ENCODE results near the gene RASA3.
"Not testable (repeated sequence)": the region's sequence is repeated elsewhere in the genome, so short reads cannot be mapped to it uniquely, and the experiment has no call there.

Gene RASA3

GRCh38 chr13:114103801-114104654 lies 28.4 kb downstream of the RASA3 start:
- ATAC-seq (ENCODE audit: low read depth): no peak
- no peak for TF ChIP-seq CTCF (IDR thresholded peaks at IDR 0.05; ENCODE audit: poor library complexity, severe bottlenecking)
- H3K4me3 ChIP-seq (ENCODE audit: severe bottlenecking): no peak overlapping the region
- no peaks in the 10 kb centered on the region for H3K9me3 ChIP-seq (ENCODE audit: severe bottlenecking)
- no peaks in the 10 kb centered on the region for H3K36me3 ChIP-seq (ENCODE audit: low read depth)
- DNase-seq (ENCODE audit: low spot score): peak; percentile 51
- H3K27ac ChIP-seq (ENCODE audit: poor library complexity, severe bottlenecking): no peak overlapping the region
- no peaks in the 10 kb centered on the region for H3K4me1 ChIP-seq (ENCODE audit: insufficient read depth, poor library complexity, severe bottlenecking)
- no peaks in the 10 kb centered on the region for H3K27me3 ChIP-seq (ENCODE audit: insufficient read depth, poor library complexity, severe bottlenecking)

GRCh38 chr13:114103289-114103621 lies 29.2 kb downstream of the RASA3 start:
- not testable (repeated sequence) for H3K4me3 ChIP-seq (ENCODE audit: severe bottlenecking); H3K4me1 ChIP-seq (ENCODE audit: insufficient read depth, poor library complexity, severe bottlenecking); H3K27me3 ChIP-seq (ENCODE audit: insufficient read depth, poor library complexity, severe bottlenecking); H3K27ac ChIP-seq (ENCODE audit: poor library complexity, severe bottlenecking); ATAC-seq (ENCODE audit: low read depth); H3K36me3 ChIP-seq (ENCODE audit: low read depth); H3K9me3 ChIP-seq (ENCODE audit: severe bottlenecking)
- DNase-seq (ENCODE audit: low spot score): peak; percentile 49

- TF ChIP-seq CTCF (IDR thresholded peaks at IDR 0.05; ENCODE audit: poor library complexity, severe bottlenecking): no peak
- H3K4me1 ChIP-seq (ENCODE audit: insufficient read depth, poor library complexity, severe bottlenecking): no peaks in the 10 kb centered on the region
- ATAC-seq (ENCODE audit: low read depth) (no peak), DNase-seq (ENCODE audit: low spot score) (peak; percentile 45)
- no peak overlapping the region for H3K27ac ChIP-seq (ENCODE audit: poor library complexity, severe bottlenecking)
- no peak overlapping the region for H3K4me3 ChIP-seq (ENCODE audit: severe bottlenecking)
- no peaks in the 10 kb centered on the region for H3K36me3 ChIP-seq (ENCODE audit: low read depth)
- no peaks in the 10 kb centered on the region for H3K27me3 ChIP-seq (ENCODE audit: insufficient read depth, poor library complexity, severe bottlenecking)
- H3K9me3 ChIP-seq (ENCODE audit: severe bottlenecking): no peaks in the 10 kb centered on the region
Measured at GRCh38 chr13:114102521-114103288, 29.7 kb downstream of the RASA3 start.

- Histone ChIP-seq H3K4me3 (ENCODE audit: severe bottlenecking) (no peak overlapping the region), H3K27ac (ENCODE audit: poor library complexity, severe bottlenecking) (no peak overlapping the region), H3K27me3 (ENCODE audit: insufficient read depth, poor library complexity, severe bottlenecking) (no peaks in the 10 kb centered on the region), H3K4me1 (ENCODE audit: insufficient read depth, poor library complexity, severe bottlenecking) (no peaks in the 10 kb centered on the region), H3K9me3 (ENCODE audit: severe bottlenecking) (no peaks in the 10 kb centered on the region), H3K36me3 (ENCODE audit: low read depth) (no peaks in the 10 kb centered on the region)
- ATAC-seq (ENCODE audit: low read depth) (no peak), DNase-seq (ENCODE audit: low spot score) (peak; percentile 49)
- no peak for TF ChIP-seq CTCF (IDR thresholded peaks at IDR 0.05; ENCODE audit: poor library complexity, severe bottlenecking)
Measured at GRCh38 chr13:114102131-114102520, 30.3 kb downstream of the RASA3 start.

- no peak overlapping the region for H3K4me3 ChIP-seq (ENCODE audit: severe bottlenecking)
- H3K36me3 ChIP-seq (ENCODE audit: low read depth): no peaks in the 10 kb centered on the region
- ATAC-seq (ENCODE audit: low read depth) (no peak), DNase-seq (ENCODE audit: low spot score) (peak; percentile 42)
- no peaks in the 10 kb centered on the region for H3K4me1 ChIP-seq (ENCODE audit: insufficient read depth, poor library complexity, severe bottlenecking)
- no peaks in the 10 kb centered on the region for H3K27me3 ChIP-seq (ENCODE audit: insufficient read depth, poor library complexity, severe bottlenecking)
- no peak for TF ChIP-seq CTCF (IDR thresholded peaks at IDR 0.05; ENCODE audit: poor library complexity, severe bottlenecking)
- H3K27ac ChIP-seq (ENCODE audit: poor library complexity, severe bottlenecking): no peak overlapping the region
- no peaks in the 10 kb centered on the region for H3K9me3 ChIP-seq (ENCODE audit: severe bottlenecking)
Measured at GRCh38 chr13:114101358-114102130, 30.9 kb downstream of the RASA3 start.

All from RWPE2 (cell line).